Left ventricle myocardium inferior (tissue), 1 donor: ENCODE results near the gene RREB1. TPM values are rescaled to one million over a fixed set of nuclear protein-coding genes. Genes with fewer than 3 reads are reported as not detected.
A peak's percentile ranks its signal among the peaks of the same experiment; 100 is the strongest.

Source experiments
- DNase-seq: peaks from one replicate; pipeline ENCODE4 v3.0.0-alpha.2; 2020
- H3K27ac ChIP-seq: fragments of 200-600 bp; replicated peaks from 2 replicates; pipeline ENCODE4 v1.8.0; 2021
- H3K27me3 ChIP-seq: fragments of 200-600 bp; 2 replicates; pipeline ENCODE4 v1.8.0; 2021; ENCODE audit warnings: low read depth
- H3K36me3 ChIP-seq: fragments of 200-600 bp; 2 replicates; pipeline ENCODE4 v1.8.0; 2021
- H3K4me1 ChIP-seq: fragments of 200-600 bp; 2 replicates; pipeline ENCODE4 v1.8.0; 2021
- H3K4me3 ChIP-seq: fragments of 200-600 bp; 2 replicates; pipeline ENCODE4 v1.8.0; 2021; ENCODE audit warnings: mild to moderate bottlenecking, moderate library complexity
- H3K9me3 ChIP-seq: fragments of 200-600 bp; replicated peaks from 2 replicates; pipeline ENCODE4 v1.8.0; 2021
- CTCF ChIP-seq: fragments of 200-600 bp; IDR thresholded peaks from 2 replicates; pipeline ENCODE4 v1.8.0; 2021; ENCODE audit warnings: antibody characterized with exemption, mild to moderate bottlenecking, borderline replicate concordance
- intact Hi-C: fragments of 100-400 bp; cut with micrococcal nuclease; formaldehyde crosslinking; loops from one replicate; pipeline ENCODE4 v1.11.0; 2022
- total RNA-seq: library from RNA; stranded (reverse); fragmentation: NEBNext Ultra II Directional; extraction: Animal tissue kit (Norgen Biotek cat#: 25700); gene quantifications from one replicate; pipeline ENCODE4 v1.2.1, GENCODE V29; 2021
- donor health status: DM: no; HTN: yes; CAD: no; lungs with severe emphysema.

Gene RREB1
- total RNA-seq, 1 donor from 2014 or later: 33.3 TPM

- Histone ChIP-seq H3K36me3 (peaks cover 45% of the 10 kb centered on the region), H3K4me1 (peaks cover 55% of the 10 kb centered on the region), H3K27me3 (no peaks in the 10 kb centered on the region), H3K4me3 (no peak overlapping the region), H3K9me3 (no peaks in the 10 kb centered on the region), H3K27ac (peak overlapping the region; percentile 54)
- intact Hi-C loops: no loop called here
- DNase-seq: peak; percentile 34
- TF ChIP-seq CTCF: no peak
Observed at GRCh38 chr6:7176208-7176607, 68.4 kb downstream of the RREB1 start.

- H3K27ac ChIP-seq: no peak overlapping the region
- no peaks in the 10 kb centered on the region for H3K27me3 ChIP-seq
- H3K4me3 ChIP-seq: no peak overlapping the region
- H3K36me3 ChIP-seq: peaks cover 66% of the 10 kb centered on the region
- no peak for DNase-seq
- no peak for TF ChIP-seq CTCF
- H3K4me1 ChIP-seq: peaks cover 38% of the 10 kb centered on the region
- intact Hi-C loops: no loop called here
- H3K9me3 ChIP-seq: no peaks in the 10 kb centered on the region
Observed at GRCh38 chr6:7178280-7178679, 70.5 kb downstream of the RREB1 start.

GRCh38 chr6:7180751-7181150 lies 73.0 kb downstream of the RREB1 start:
- H3K9me3 ChIP-seq: no peaks in the 10 kb centered on the region
- no peak overlapping the region for H3K27ac ChIP-seq
- DNase-seq: no peak
- H3K4me1 ChIP-seq: peaks cover 27% of the 10 kb centered on the region
- intact Hi-C loops: no loop called here
- H3K36me3 ChIP-seq: peaks cover 84% of the 10 kb centered on the region
- no peak overlapping the region for H3K4me3 ChIP-seq
- no peaks in the 10 kb centered on the region for H3K27me3 ChIP-seq
- no peak for TF ChIP-seq CTCF

GRCh38 chr6:7183707-7184106 lies 75.9 kb downstream of the RREB1 start:
- Histone ChIP-seq H3K9me3 (no peaks in the 10 kb centered on the region), H3K27me3 (no peaks in the 10 kb centered on the region), H3K27ac (peak overlapping the region; percentile 15), H3K4me3 (no peak overlapping the region), H3K36me3 (peaks cover 87% of the 10 kb centered on the region), H3K4me1 (peaks cover 15% of the 10 kb centered on the region)
- intact Hi-C loops: no loop called here
- TF ChIP-seq CTCF: no peak
- DNase-seq: no peak

- H3K4me1 ChIP-seq: peaks cover 23% of the 10 kb centered on the region
- H3K36me3 ChIP-seq: peaks cover 87% of the 10 kb centered on the region
- no peak overlapping the region for H3K27ac ChIP-seq
- no peaks in the 10 kb centered on the region for H3K9me3 ChIP-seq
- no peak for DNase-seq
- no peaks in the 10 kb centered on the region for H3K27me3 ChIP-seq
- no peak overlapping the region for H3K4me3 ChIP-seq
- intact Hi-C loops: no loop called here
- TF ChIP-seq CTCF: no peak
Observed at GRCh38 chr6:7184502-7184901, 76.7 kb downstream of the RREB1 start.

- Histone ChIP-seq H3K9me3 (no peaks in the 10 kb centered on the region), H3K4me1 (peaks cover 23% of the 10 kb centered on the region), H3K36me3 (peaks cover 87% of the 10 kb centered on the region), H3K27ac (no peak overlapping the region), H3K4me3 (no peak overlapping the region), H3K27me3 (no peaks in the 10 kb centered on the region)
- intact Hi-C loops: no loop called here
- no peak for TF ChIP-seq CTCF
- no peak for DNase-seq
Observed at GRCh38 chr6:7185561-7185960, 77.8 kb downstream of the RREB1 start.
